HG02981 (cell line): Measurements from ENCODE around the gene ANGPTL2.

Source experiments
- ATAC-seq: cut with Tn5 transposase; IDR thresholded peaks from one replicate; pipeline ENCODE4 v1.9.1; 2021; ENCODE audit warnings: mild to moderate bottlenecking, moderate library complexity; ENCODE audit not compliant: unreplicated experiment

ANGPTL2 gene

GRCh38 chr9:127137640-127138360, 15.4 kb upstream of the ANGPTL2 start:
- no peak for ATAC-seq

GRCh38 chr9:127136880-127137639, 14.6 kb upstream of the ANGPTL2 start:
- ATAC-seq = no peak

- ATAC-seq = no peak
Measured at GRCh38 chr9:127136081-127136879, 13.8 kb upstream of the ANGPTL2 start.

- no peak for ATAC-seq
Measured at GRCh38 chr9:127135056-127135745, 12.8 kb upstream of the ANGPTL2 start.

GRCh38 chr9:127133739-127134167, 11.3 kb upstream of the ANGPTL2 start:
- no peak for ATAC-seq

GRCh38 chr9:127132921-127133647, 10.6 kb upstream of the ANGPTL2 start:
- no peak for ATAC-seq

- ATAC-seq = no peak
Measured at GRCh38 chr9:127132375-127132774, 9.9 kb upstream of the ANGPTL2 start.

- ATAC-seq = no peak
Measured at GRCh38 chr9:127131871-127132270, 9.4 kb upstream of the ANGPTL2 start.

GRCh38 chr9:127130661-127131538, 8.5 kb upstream of the ANGPTL2 start:
- ATAC-seq = no peak

- no peak for ATAC-seq
Measured at GRCh38 chr9:127130235-127130634, 7.8 kb upstream of the ANGPTL2 start.

- ATAC-seq = no peak
Measured at GRCh38 chr9:127129718-127130085, 7.3 kb upstream of the ANGPTL2 start.

- ATAC-seq = no peak
Measured at GRCh38 chr9:127129073-127129717, 6.8 kb upstream of the ANGPTL2 start.

GRCh38 chr9:127128341-127129072, 6.1 kb upstream of the ANGPTL2 start:
- no peak for ATAC-seq

GRCh38 chr9:127126971-127127370, 4.5 kb upstream of the ANGPTL2 start:
- no peak for ATAC-seq

- ATAC-seq = no peak
Measured at GRCh38 chr9:127124792-127125191, 2.4 kb upstream of the ANGPTL2 start.

- ATAC-seq = no peak
Measured at GRCh38 chr9:127124111-127124531, 1.7 kb upstream of the ANGPTL2 start.

- ATAC-seq = no peak
Measured at GRCh38 chr9:127123064-127123890, 842 bp upstream of the ANGPTL2 start.
